GM23338 (cell line): ENCODE data around the gene SLC3A2. TPM values are rescaled to one million over a fixed set of nuclear protein-coding genes. Genes with fewer than 3 reads are reported as not detected.

Source experiments
- ATAC-seq: fragments of 200-7000 bp; cut with Tn5 transposase; 3 replicates; pipeline ENCODE4 v1.9.1; 2020
- DNase-seq: peaks from one replicate; pipeline ENCODE4 v3.0.0-alpha.2; 2015; ENCODE audit warnings: low spot score
- H2AFZ ChIP-seq: fragments of 200-600 bp; sonication (generic); 2 replicates; pipeline ENCODE4 v1.8.0; 2016; ENCODE audit warnings: antibody characterized with exemption, mild to moderate bottlenecking, moderate library complexity
- H3F3A ChIP-seq: fragments of 200-600 bp; sonication (generic); replicated peaks from 2 replicates; pipeline ENCODE4 v1.8.0; 2017; ENCODE audit warnings: antibody characterized with exemption, mixed run types, low read depth
- H3K27ac ChIP-seq: fragments of 200-600 bp; sonication (generic); 2 replicates; pipeline ENCODE4 v1.6.1; 2016; ENCODE audit warnings: low read depth
- H3K27me3 ChIP-seq: fragments of 200-600 bp; sonication (generic); 2 replicates; pipeline ENCODE4 v1.8.0; 2016; ENCODE audit warnings: mild to moderate bottlenecking, mixed run types, moderate library complexity; ENCODE audit not compliant: insufficient read depth
- H3K36me3 ChIP-seq: fragments of 200-600 bp; sonication (generic); 2 replicates; pipeline ENCODE4 v1.8.0; 2016; ENCODE audit warnings: mild to moderate bottlenecking; ENCODE audit not compliant: insufficient read depth
- H3K4me1 ChIP-seq: fragments of 200-600 bp; sonication (generic); 2 replicates; pipeline ENCODE4 v1.8.0; 2016; ENCODE audit warnings: mild to moderate bottlenecking, moderate library complexity; ENCODE audit not compliant: insufficient read depth
- H3K4me2 ChIP-seq: fragments of 200-600 bp; sonication (generic); 2 replicates; pipeline ENCODE4 v1.7.1; 2017; ENCODE audit warnings: mixed run types
- H3K4me3 ChIP-seq: fragments of 200-600 bp; sonication (generic); 2 replicates; pipeline ENCODE4 v1.6.1; 2016; ENCODE audit warnings: mixed run types
- H3K79me2 ChIP-seq: fragments of 200-600 bp; sonication (generic); replicated peaks from 2 replicates; pipeline ENCODE4 v1.8.0; 2017; ENCODE audit warnings: mild to moderate bottlenecking; ENCODE audit not compliant: insufficient read depth
- H3K9me2 ChIP-seq: fragments of 200-600 bp; sonication (generic); 2 replicates; pipeline ENCODE4 v1.8.0; 2017; ENCODE audit not compliant: insufficient read depth
- H4K20me1 ChIP-seq: fragments of 200-600 bp; sonication (generic); replicated peaks from 2 replicates; pipeline ENCODE4 v1.8.0; 2017; ENCODE audit warnings: mild to moderate bottlenecking; ENCODE audit not compliant: insufficient read depth
- H3K27ac Mint-ChIP-seq: 2 replicates; pipeline ENCODE4 v1.8.0; 2020; ENCODE audit warnings: inconsistent platforms, mild to moderate bottlenecking, moderate library complexity, mixed read lengths
- H3K27me3 Mint-ChIP-seq: 3 replicates; pipeline ENCODE4 v1.8.0; 2022; ENCODE audit warnings: low read depth, mild to moderate bottlenecking, moderate library complexity, mixed read lengths, inconsistent platforms; ENCODE audit not compliant: insufficient read depth, poor library complexity
- H3K36me3 Mint-ChIP-seq: 3 replicates; pipeline ENCODE4 v1.8.0; 2021; ENCODE audit warnings: low read depth, mild to moderate bottlenecking, inconsistent platforms, moderate library complexity, mixed read lengths
- H3K4me1 Mint-ChIP-seq: 3 replicates; pipeline ENCODE4 v1.8.0; 2020; ENCODE audit warnings: mild to moderate bottlenecking, inconsistent platforms, mixed read lengths
- H3K4me3 Mint-ChIP-seq: 3 replicates; pipeline ENCODE4 v1.8.0; 2021; ENCODE audit warnings: moderate library complexity, mild to moderate bottlenecking, inconsistent platforms, mixed read lengths
- H3K9me3 Mint-ChIP-seq: 3 replicates; pipeline ENCODE4 v1.8.0; 2020; ENCODE audit warnings: moderate library complexity, mild to moderate bottlenecking, inconsistent platforms, mixed read lengths
- CTCF ChIP-seq, 2 experiments: fragments of 200-600 bp in 1 of 2; sonication (generic) in 1 of 2; conservative IDR thresholded peaks; 2 replicates each; pipeline versions ENCODE4 v1.5.1 to v1.6.1; 2016 to 2017; ENCODE audit warnings: antibody characterized with exemption in 2 of 2, low read depth in 2 of 2, mild to moderate bottlenecking in 2 of 2, moderate library complexity in 1 of 2
- EZH2 ChIP-seq: fragments of 200-600 bp; sonication (generic); IDR thresholded peaks from one replicate; pipeline ENCODE4 v1.8.0; 2017; ENCODE audit warnings: antibody characterized with exemption, mild to moderate bottlenecking, low read depth; ENCODE audit not compliant: unreplicated experiment
- EZH2phosphoT487 ChIP-seq: fragments of 200-600 bp; sonication (generic); IDR thresholded peaks from one replicate; pipeline ENCODE4 v1.8.1; 2018; ENCODE audit warnings: antibody characterized with exemption; ENCODE audit not compliant: unreplicated experiment
- REST ChIP-seq: IDR thresholded peaks from one replicate; pipeline ENCODE4 v1.6.1; 2018; ENCODE audit warnings: antibody characterized with exemption; ENCODE audit not compliant: unreplicated experiment
- STAT1 ChIP-seq: IDR thresholded peaks from one replicate; pipeline ENCODE4 v1.6.1; 2016; ENCODE audit warnings: antibody characterized with exemption; ENCODE audit not compliant: unreplicated experiment
- ZNF114 ChIP-seq: fragments of 250-450 bp; sonication (Bioruptor Pico); IDR thresholded peaks from 2 replicates; pipeline ENCODE4 v1.5.0; 2020; ENCODE audit warnings: mild to moderate bottlenecking, moderate library complexity
- ZNF462 ChIP-seq: fragments of 250-450 bp; sonication (Bioruptor Pico); IDR thresholded peaks from 2 replicates; pipeline ENCODE4 v1.5.0; 2020; ENCODE audit warnings: mild to moderate bottlenecking, moderate library complexity
- polyA plus RNA-seq: library from polyadenylated mRNA; unstranded; fragments of >200 nt; fragmentation: Nextera tagmentation; extraction: Ambion mirVana; gene quantifications from 2 replicates; pipeline ENCODE4 v1.2.1, GENCODE V29; 2016
- total RNA-seq: library from RNA; depleted of rRNA; stranded (reverse); fragments of >200 nt; shearing (Covaris generic); gene quantifications from 2 replicates; pipeline ENCODE4 v1.2.3, GENCODE V29; 2014

Gene SLC3A2
- total and polyA plus RNA-seq, 2 experiments from 2014 or later = 240 to 425 TPM

DNA sequence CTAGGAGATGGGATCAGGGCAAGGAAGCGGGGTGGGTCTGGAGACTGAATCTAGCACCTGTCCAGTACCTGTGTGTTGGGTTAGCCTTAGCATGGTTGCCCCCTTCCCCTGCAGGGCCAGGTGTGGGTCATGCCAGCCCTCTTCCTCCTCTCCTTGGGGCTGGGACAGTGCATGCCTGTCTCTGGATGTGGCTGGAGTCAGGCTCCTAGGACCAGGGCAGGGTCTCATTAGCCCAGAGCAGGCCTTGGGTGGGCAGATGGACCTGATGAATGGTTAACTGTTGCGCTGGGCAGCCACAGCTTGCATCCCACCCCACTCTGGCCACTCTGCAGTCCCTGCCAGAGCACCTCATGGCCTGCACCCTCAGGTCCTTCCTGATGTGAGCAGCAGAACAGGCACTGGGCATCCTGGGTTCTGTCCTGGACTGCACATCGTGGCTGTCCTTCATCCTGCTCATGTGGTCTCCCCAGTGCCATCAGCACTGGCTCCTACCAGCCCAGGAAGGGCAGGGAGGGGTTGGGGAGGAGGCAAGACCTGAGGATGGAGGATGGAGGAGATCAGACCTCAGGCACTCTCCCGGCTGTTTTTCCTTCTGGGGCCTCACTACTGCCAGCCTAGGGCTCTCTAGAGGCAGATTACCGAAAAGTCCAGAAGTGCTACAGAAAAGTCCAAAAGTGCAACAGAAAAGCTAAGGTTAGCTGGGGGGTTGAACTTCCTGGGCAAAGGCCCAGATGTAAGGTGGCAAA lies 53.2 kb downstream of the SLC3A2 start:
- H3K4me1 Mint-ChIP-seq = peaks cover 23% of the 10 kb centered on the region
- H3K9me3 Mint-ChIP-seq = peaks cover 10% of the 10 kb centered on the region
- ATAC-seq (no peak), DNase-seq (no peak)
- H3K27ac ChIP-seq = no peak overlapping the region
- H3K4me2 ChIP-seq = no peak overlapping the region
- H3K36me3 Mint-ChIP-seq = peaks cover 7% of the 10 kb centered on the region; the same call in 1 of the 3 replicates
- H3K4me1 ChIP-seq = peaks cover 9% of the 10 kb centered on the region
- no peak overlapping the region for H3K4me3 ChIP-seq
- no peaks in the 10 kb centered on the region for H3K79me2 ChIP-seq
- H3K9me2 ChIP-seq = no peaks in the 10 kb centered on the region
- H3K4me3 Mint-ChIP-seq = no peak overlapping the region
- TF ChIP-seq CTCF (conservative IDR thresholded peaks at IDR 0.05; ENCODE audit: low read depth in 2 of 2) = no peak
- TF ChIP-seq EZH2phosphoT487 = no peak
- no peak for TF ChIP-seq ZNF462
- no peak for TF ChIP-seq ZNF114 (CRISPR knock-in tag)
- no peak for TF ChIP-seq REST
- TF ChIP-seq STAT1 = no peak
- no peak for TF ChIP-seq EZH2
- no peak overlapping the region for H2AFZ ChIP-seq
- H3K27me3 ChIP-seq = peaks cover 17% of the 10 kb centered on the region
- peaks cover 19% of the 10 kb centered on the region for H3K27me3 Mint-ChIP-seq
- H4K20me1 ChIP-seq = no peaks in the 10 kb centered on the region
- H3F3A ChIP-seq = no peaks in the 10 kb centered on the region
- H3K27ac Mint-ChIP-seq = no peak overlapping the region
- H3K36me3 ChIP-seq = no peaks in the 10 kb centered on the region
